ENCODE measurements around the gene C3orf33. TPM values are rescaled to one million over a fixed set of nuclear protein-coding genes. Genes with fewer than 3 reads are reported as not detected.

C3orf33 gene
- total and polyA plus RNA-seq, 2 of the 13 experiments (the other 11 are each of a cell fraction or from before 2014, with no cell fraction given), result 9.2 to 12.6 TPM

GRCh38 chr3:155744626-155745324 is 61.3 kb downstream of the C3orf33 start, which contains the start of gene PLCH1 (continued):
- TF ChIP-seq TFDP2 (CRISPR knock-in tag; IDR thresholded peaks at IDR 0.05) (peak; percentile 30; the same call in 1 of the 2 replicates), MXD1 (CRISPR knock-in tag; IDR thresholded peaks at IDR 0.05) (0 out of 2 replicates have a peak, but pooled peaks have one; percentile 32), ZNF557 (CRISPR knock-in tag; IDR thresholded peaks at IDR 0.05) (0 out of 2 replicates have a peak, but pooled peaks have one; percentile 32), ZBTB10 (CRISPR knock-in tag; IDR thresholded peaks at IDR 0.05; ENCODE audit: borderline replicate concordance) (peak; percentile 65; the same call in 1 of the 2 replicates), ZNF331 (CRISPR knock-in tag; IDR thresholded peaks at IDR 0.05) (peak; percentile 36; the same call in 1 of the 2 replicates), BORCS8-MEF2B (CRISPR knock-in tag; IDR thresholded peaks at IDR 0.05) (peak; percentile 75; the same call in 1 of the 2 replicates), MAZ (IDR thresholded peaks at IDR 0.05; ENCODE audit: borderline replicate concordance, low read depth, low read length) (peak; percentile 98), MAZ (CRISPR knock-in tag; IDR thresholded peaks at IDR 0.05; ENCODE audit: low read depth) (peak; percentile 83), MED1 (CRISPR knock-in tag; IDR thresholded peaks at IDR 0.05) (peak; percentile 47; the same call in 1 of the 2 replicates), GLMP (CRISPR knock-in tag; IDR thresholded peaks at IDR 0.05; ENCODE audit: borderline replicate concordance) (no peak), HDAC6 (IDR thresholded peaks at IDR 0.05; ENCODE audit: low read depth, low read length) (no peak), IRF2 (CRISPR knock-in tag; IDR thresholded peaks at IDR 0.05) (peak; percentile 65; the same call in 1 of the 2 replicates), NAIF1 (CRISPR knock-in tag; IDR thresholded peaks at IDR 0.05; ENCODE audit: borderline replicate concordance) (peak; percentile 58; the same call in 1 of the 2 replicates), ZNF362 (CRISPR knock-in tag; IDR thresholded peaks at IDR 0.05; ENCODE audit: borderline replicate concordance) (peak; percentile 50; the same call in 1 of the 2 replicates), YEATS4 (CRISPR knock-in tag; IDR thresholded peaks at IDR 0.05; ENCODE audit: borderline replicate concordance) (0 out of 2 replicates have a peak, but pooled peaks have one; percentile 4), SMARCC2 (IDR thresholded peaks at IDR 0.05) (no peak), ZNF552 (CRISPR knock-in tag; IDR thresholded peaks at IDR 0.05; ENCODE audit: borderline replicate concordance) (peak; percentile 57; the same call in 1 of the 2 replicates), HOXA3 (CRISPR knock-in tag; IDR thresholded peaks at IDR 0.05) (peak; percentile 37; the same call in 1 of the 2 replicates), SMARCE1 (IDR thresholded peaks at IDR 0.05; ENCODE audit: borderline replicate concordance) (no peak), ZNF546 (CRISPR knock-in tag; conservative IDR thresholded peaks at IDR 0.05) (peak; percentile 70; the same call in 1 of the 2 replicates), ATF2 (CRISPR knock-in tag; IDR thresholded peaks at IDR 0.05) (0 out of 2 replicates have a peak, but pooled peaks have one; percentile 25)

Data from HepG2 (cell line).